GM19328 (cell line): ENCODE data around the gene RINL.

Source experiments
- ATAC-seq: cut with Tn5 transposase; IDR thresholded peaks from one replicate; pipeline ENCODE4 v1.9.1; 2021; ENCODE audit warnings: mild to moderate bottlenecking, moderate library complexity; ENCODE audit not compliant: unreplicated experiment

Gene RINL

DNA sequence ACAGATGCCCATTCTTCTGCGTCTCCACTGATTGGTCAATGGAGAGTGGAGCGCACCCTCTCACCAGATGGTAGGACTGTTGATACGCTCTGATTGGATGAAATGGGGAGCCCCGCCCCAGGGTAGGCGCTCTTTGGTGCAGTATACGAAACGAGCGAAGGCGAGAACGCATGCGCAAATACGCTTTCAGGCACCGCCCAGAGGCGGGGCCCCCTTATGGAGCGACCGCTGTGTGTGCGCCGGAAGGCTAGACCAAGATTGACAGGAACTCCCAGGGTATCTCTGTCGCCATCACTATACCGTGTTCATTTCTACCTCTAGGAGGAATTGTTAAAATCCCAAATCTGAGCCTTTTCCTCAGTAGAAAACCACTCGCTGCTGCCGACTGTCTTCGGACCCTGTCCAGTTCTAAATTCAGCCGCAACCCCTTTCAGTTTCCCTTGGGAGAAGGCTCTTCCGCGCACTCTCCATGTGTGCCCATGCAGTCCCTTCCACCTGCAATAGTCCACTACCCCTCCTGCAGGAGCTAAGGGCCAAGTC, 27.6 kb downstream of the RINL start:
- peak; percentile 63 for ATAC-seq

DNA sequence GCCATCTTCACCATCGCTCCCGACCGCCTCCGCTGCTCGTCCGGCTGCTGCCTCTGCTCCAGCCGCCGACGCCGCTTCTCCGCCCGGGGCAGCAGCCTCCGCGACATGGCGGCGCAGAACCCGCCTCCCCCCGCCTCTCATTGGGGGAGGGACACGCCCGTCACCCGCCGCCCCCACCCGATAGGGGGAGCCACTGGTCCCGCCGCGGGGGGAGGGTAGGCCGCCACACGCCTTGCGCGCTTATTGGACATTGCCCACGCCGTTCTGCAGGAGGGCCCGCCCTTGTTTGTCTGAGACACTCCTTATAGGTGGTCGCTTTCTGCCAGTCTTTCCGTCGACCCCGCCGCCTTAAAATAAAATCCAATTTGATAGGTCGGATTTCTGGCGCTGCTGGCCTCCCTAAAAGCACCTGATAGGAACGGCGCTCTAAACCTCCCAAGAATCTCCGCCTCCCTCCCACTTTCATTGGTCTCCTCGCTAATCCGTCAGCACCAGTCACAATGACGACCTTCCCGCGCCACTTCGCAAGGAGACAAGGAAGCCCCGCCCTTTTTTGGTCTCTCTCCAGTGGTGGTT, 28.1 kb downstream of the RINL start, which contains the start of gene HNRNPL:
HNRNPL (minus strand) TSS at position 127 of the 576 bp plus-strand sequence; CDS start at position 107, 20 bp downstream.
- ATAC-seq = peak; percentile 49

DNA sequence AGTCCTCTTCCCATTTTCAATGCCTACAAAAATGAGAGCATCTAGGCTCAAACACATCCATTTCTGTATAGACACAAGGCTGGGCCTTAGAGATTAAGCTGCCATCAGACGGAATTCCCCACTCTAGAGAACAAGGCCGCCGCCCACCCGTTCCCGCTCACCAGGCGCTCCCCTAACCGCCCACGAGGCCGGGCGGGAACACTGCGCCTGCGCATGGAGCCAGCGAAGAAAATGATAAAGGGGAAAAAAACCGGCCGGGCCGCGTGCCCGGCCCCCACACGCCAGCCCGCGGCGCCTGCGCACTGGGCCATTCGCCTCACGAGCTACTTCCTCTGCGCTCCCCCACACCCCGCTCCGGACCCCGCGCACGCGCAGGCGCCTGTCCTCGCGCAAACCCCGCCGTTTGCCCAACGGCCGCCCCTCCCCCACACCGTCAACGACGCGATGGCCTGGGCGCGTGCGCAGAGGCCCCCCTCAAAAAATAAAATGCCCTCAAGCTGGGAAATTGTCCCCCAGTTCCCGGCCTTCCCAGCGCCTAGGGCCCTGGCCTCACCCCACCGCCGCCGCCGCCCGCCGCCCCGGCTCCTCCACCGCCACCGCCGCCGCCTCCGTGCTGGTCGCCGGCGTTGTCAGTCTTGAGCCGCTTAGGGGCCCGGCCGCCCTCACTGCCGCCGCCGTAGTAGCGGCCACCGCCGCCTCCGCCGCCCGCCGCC, 28.8 kb downstream of the RINL start:
- ATAC-seq = peak; percentile 19

DNA sequence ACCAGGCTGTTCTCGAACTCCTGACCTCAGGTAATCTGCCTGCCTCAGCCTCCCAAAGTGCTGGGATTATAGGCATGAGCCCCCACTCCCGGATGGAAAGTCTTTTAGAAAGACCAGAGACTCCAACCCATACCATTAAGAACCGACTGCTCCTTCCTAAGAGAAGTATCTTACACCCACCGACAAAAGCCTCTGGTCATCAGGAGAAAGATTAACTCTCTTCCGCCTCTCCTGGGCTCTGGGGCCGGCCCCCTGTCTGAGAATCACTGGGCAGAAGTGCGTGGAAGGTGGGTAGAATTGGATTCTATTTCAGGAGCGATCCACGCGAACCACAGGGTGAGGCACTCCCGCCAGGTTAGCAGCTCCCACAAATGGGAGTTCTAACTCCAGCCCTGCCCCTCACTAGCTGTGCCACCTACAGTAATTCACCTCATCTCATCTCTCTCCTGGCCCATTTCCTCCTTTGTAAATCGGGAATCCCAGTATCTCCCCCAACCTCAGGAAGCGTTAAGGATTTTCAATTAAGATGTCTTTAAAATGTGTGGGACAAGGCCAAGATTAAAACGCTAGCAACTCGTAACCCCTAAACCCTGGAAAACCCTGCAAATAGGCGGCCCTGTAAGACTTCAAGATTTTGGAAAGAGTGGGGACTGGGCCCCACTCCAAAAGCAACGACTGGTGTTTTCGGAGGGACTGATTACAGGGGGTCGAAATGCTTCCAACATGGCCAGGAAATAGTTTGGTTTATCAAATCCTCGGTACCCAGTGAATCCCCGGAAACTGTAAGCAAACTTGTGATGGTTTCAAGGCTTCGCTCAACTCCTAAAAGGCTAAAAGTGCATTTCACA, 29.6 kb downstream of the RINL start:
- ATAC-seq = no peak

DNA sequence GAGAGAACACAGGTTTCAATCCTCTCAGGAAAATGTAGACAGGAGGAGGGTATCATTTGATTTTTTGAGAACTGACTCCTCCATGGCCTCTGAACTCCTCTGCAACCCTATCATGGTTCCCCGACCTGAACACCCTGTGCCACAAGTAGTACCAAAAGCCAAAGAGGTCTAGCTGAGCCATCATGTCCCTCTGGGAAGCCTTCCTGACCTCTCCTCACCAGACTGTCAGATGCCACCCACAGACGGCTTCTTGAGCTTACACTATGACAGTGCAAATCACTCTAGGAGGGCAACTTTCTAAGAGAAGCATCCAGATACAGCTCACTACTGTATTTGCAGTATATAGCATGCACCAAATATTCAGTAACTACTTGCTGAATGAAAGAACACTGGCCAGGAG, 32.0 kb downstream of the RINL start:
- ATAC-seq = no peak

DNA sequence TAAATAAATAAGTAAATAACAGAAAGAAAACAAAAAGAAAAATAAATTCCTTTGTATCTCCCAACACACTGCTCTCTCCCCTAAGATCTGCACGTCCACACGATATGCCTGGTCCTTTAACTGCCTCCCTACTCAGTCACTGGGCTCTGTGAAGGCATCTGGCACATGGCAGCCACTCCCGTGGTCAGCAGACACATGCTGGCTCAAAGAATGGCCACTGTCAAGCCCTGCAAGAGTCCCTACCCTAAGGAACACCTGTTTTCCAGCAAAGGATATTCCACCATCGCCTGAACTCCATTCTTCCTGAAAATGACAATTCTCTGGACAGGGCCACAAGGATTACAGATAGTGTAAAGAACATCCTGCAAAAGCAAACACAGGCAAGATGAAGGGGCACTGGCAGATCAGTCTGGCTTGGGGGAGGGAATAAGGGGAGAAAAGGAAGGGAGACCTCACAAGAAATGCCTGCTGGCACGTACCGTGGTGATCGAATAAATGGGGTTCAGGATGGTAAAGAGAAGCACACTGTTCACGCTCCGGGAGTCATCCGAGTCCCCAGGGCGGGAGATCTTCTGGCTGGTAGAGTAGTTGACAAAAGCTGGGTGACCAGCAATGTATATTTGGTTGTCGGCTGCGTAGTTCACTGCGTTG, 32.6 kb downstream of the RINL start:
- ATAC-seq = no peak

DNA sequence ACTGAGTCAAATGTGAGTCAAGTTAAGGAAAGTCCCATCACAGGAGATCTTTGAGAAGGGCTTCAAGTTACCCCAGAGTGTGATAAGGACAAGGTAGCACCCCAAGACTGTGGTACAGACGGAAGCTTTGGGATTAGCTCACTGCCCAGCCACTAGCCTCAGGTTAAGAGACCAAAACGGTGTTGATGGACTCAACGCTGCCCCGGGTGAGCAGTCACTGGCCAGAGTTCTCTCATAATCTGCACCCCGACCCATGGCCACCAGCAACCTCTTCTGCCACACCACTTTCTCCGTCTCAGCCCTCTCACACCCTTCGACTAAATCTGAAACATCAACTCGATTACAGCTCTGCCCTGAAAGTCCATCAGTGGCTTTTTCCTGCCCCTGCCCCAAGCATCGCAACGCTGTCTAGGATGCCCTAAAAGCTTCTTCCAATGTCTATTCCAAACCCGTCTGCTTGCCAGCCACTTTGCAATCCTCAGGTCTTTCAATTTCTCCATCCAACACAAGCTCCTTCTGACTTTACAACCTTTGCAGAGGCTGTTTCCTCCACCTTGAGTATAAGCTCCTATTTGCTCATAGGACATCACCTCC, 33.9 kb downstream of the RINL start:
- no peak for ATAC-seq

DNA sequence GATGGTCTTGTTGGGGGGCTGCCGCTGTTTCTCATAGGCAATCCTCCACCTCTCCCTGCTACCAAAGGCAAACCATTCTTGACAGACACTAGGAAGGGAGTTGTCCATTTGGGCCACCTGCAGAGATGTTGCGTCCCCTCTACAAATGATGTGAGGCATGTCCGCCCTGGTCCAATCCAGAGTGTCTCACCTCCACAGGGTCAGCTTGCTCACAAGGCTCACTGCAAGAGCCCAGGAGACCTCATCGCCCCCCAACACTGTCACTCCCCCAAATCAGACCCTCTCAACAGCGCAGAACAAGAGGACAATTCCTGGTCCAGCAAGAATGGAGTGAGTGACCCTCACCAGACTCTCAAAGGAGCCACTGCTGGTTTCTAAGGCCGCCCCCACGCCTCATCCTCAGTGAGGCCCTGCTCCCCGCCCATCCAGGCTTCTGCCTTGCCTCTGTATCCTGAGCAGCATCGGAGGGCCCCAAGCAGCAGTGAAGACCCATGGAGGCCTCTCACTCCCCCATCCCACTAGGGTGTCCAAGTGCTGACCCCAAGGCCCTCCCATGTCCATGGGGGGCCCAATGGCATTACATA, 34.8 kb downstream of the RINL start:
- ATAC-seq = no peak

DNA sequence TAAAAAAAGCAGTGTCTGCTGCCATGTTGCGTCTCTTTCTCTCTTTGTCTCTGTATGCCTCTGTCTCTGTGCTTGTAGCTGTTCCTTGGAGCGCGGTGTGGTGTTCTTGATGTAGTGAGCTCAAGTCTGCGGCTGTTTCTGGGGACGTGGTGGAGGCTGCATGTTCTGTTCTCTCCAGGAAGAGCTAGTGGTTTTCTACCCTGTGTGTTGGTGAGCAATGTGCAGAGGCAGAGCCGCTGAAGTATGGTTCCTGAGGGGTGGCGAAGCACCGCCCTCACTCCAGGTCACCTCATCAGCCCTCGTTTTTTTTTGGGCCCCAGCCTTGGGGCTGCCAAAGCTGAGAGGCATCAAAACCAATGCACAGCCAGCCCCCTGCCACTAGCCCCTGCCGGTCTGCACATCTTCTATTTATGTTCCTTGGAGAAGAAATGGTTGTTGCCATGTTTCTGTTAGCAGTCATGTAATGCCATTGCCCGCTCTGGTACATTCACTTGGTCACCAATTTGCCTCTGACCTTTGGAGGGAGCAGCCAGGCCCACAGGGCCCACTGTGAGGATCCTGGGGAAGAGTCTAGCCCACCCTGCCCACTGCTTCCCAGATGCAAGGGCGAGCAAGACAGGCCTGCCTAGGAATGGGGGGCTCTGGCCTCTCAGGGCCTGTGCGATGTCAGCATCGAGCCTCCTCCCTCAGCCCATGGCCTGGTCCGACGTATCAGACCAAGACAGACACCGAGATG, 35.5 kb downstream of the RINL start:
- ATAC-seq = no peak

DNA sequence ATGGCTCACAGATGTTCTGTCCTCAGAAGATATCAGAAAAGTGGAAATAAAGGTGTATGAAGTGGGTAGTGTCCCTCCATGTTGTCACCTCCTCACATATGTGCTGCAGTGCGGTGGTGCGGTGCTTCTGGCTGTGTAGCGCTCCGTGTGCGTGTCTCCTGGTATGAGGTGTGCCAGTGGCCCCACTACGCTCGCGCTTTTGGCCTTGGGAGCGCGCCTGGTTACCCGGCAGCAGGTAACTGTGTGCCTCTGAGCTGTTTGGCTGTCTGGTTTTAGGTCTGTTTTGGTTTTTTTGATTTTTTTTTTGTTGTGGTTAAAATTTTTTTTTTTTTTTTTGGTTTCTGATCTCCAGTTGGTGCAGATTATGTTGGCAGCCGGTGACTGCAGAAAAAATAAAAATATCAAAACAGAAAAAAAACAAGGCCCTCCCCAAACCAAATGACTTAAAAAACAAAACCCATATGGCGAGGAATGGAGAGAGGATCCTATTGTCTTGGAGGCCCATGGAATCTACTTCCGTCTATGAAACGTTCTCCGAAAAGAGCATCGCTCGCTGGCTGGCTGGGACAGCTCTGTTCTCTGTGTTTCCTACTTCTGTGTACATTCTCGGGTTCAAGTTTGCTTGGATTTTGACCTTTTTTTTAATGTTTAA, 36.2 kb downstream of the RINL start:
- ATAC-seq = no peak

DNA sequence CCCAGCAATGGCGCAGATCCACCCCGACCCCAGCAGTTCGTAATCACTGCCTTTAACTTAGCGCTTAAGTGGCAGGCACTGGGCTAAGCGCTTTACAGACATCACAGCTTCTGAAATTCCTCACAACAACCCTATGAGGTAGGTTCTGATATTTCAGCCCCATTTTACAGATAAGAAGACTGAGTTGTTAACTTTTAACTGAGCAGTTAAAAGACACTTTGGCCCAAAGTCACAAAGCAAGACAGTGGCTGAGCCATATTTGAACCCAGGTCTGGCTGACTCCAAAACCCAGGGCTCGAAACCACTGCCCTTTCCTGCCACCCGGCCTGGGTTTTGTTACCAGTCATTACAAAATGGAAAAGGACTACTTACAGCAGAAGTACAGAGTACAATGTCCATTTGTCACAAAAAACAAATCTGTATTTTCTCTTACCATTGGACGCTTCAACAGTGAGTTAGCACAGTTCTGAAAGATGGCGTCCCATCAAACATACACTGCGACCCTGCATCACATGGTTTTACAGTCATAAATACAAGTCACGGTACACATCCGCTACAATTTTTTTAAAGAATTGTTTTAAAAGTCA, 36.8 kb downstream of the RINL start:
- ATAC-seq = no peak

DNA sequence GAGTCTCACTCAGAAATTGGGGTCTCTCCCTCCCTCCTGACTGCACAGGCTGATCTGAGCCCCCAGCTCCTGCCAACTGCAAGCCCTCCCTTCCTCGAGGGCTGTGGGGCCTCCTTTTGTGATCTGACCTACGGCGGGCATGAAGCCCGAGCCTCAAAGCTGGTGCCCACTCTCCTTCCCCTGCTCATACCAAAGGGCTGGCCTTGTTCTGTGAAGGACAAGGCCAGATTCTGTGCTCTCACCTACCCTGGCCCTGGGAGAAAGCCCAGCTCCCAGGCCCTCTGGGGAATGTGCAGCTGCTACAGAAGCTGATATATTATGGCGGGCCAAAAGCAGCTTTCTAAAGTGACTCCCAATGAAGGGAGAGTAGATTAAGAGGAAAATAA, 37.5 kb downstream of the RINL start:
- no peak for ATAC-seq

DNA sequence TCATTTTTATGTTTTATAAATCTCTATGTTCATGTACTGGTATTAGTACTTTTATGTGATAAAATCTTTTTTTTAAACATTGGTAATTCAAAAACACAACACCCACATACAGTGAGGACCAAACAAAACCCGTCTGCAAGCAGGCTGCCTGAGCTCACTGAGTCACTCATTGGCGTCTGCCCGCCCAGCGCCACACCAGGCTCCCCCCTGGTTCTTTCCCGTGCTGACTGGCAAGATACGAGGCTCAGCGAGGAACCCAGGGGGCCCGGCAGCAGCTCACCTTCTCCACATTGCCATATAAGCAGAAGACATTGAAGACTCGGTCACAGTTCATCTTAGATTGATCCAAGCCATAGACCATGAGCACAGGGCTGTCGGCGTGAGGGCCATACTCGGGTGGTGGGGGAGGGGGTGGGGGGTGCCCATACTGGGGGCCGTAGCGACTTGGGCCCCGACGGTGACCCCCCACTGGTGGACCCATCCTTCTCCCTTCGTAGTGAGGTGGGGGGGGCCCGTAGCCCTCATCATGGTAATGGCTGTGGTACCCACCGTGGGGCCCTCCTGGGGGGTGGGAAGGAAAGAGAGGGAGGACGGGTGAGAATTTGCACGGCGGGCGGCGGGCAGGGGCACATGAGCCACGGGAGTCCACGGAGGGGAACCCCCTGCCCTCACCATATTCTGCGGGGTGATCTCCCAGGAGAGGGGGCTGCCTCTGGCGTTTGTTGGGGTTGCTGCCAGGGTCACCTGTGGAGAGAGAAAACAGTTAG, 38.1 kb downstream of the RINL start:
- ATAC-seq = no peak

DNA sequence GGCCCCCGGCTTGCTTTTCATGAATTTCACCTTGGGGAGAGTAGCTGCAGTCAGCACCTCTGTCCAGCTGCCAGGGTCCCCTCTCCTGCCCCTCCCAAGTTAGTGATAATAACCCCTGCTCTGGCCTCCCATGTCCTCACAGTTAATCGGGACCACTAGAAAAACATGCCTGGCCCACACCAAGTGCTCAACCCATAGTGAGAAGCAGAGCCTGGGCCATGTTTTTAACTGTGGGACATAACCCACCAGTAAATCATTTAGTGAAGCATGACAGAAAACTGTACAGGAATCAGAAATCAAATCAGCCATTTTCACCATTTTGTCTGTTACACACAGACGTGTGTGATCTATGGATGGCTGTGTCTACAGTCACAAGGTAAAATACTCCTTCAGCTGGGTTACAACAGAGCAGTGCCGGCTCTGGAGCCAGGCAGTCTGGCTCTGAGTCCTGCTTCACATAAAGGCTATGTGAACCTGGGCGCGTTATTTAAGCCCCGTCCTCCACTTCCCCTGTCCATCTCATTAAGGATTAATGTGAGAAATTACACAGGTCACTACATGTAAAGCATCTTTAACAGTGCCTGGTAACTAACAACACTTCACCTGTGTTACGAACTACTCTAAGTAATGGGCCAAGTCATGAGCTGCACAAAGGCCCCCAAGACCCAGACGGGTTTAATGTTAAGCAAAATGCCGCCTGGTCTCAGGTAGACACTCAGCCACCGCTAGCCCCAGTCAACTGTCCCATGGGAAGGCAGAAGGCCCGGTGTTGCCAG, 38.9 kb downstream of the RINL start:
- no peak for ATAC-seq

DNA sequence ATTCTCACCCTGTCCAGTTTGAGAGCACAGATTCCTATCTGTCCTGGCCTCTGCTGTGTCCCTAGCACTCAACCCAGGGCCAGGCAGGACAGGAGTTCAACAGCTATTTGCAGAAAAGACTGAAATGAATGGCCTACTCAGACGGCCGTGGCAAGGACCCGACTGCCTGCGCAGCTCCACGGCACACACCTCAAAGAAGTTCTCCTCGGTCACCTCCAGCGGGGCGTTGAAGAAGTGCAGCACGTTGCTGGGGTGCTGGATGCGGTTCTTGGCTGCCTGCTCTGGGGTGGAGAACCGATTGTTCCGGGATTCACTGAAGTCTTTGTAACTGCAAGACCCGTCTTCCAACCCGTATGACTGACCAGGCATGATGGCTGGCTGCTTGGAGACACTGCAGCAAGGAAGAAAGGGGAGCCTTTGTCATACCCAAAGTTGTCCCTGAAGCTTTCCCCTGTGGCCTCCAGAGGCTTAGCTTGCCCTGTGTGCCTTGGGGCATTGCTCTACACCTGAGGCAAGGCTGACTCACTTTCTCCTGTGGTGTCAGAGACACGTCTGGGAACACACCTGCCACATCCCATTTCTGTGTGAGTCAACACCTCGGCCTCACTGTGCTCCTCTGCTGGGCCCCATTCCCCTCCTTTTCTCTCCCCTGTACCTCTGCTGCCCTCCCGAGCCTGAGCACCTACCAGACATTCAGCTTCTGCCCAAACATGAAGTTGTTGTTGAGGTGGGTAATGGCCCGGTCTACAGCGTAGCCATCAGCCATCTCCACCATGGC, 39.7 kb downstream of the RINL start:
- no peak for ATAC-seq

DNA sequence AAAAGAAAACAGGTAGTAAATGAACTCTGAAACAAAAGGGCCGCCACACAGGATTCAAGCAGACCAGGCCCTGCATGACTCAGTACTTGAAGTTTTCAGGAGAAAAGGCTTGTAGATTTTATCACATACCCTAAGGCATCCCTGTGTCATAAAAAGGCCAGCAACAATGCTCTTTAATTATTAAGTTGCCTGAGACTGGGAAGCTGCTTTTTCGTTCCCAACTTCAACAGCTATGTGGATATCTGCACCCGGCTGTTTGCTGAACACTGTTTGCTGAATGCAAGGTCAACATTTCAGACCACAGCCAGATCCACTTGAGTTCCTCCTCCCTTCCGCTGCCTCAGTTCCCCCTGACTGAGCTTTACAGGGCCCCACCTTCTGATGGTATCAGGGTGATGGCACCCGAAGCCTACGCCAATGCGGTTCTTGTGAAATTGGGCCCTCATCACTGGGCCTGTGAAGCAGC, 40.4 kb downstream of the RINL start:
- ATAC-seq = no peak
